ENCODE results near the gene EN2.

- no peak for TF ChIP-seq EZH2 (IDR thresholded peaks at IDR 0.05; ENCODE audit: insufficient read depth, poor library complexity, severe bottlenecking)
- TF ChIP-seq EZH2phosphoT487 (IDR thresholded peaks at IDR 0.05; ENCODE audit: insufficient read depth, low read depth): no peak
Measured at GRCh38 chr7:155506854-155507337, 49.0 kb downstream of the EN2 start.

Data from GM23248 (cell line).